HG02981 (cell line): ENCODE data around the gene SYT5.
"Not testable (repeated sequence)": the region's sequence is repeated elsewhere in the genome, so short reads cannot be mapped to it uniquely, and the experiment has no call there.

Experiments
- ATAC-seq: cut with Tn5 transposase; IDR thresholded peaks from one replicate; pipeline ENCODE4 v1.9.1; 2021; ENCODE audit warnings: mild to moderate bottlenecking, moderate library complexity; ENCODE audit not compliant: unreplicated experiment

SYT5 gene

DNA sequence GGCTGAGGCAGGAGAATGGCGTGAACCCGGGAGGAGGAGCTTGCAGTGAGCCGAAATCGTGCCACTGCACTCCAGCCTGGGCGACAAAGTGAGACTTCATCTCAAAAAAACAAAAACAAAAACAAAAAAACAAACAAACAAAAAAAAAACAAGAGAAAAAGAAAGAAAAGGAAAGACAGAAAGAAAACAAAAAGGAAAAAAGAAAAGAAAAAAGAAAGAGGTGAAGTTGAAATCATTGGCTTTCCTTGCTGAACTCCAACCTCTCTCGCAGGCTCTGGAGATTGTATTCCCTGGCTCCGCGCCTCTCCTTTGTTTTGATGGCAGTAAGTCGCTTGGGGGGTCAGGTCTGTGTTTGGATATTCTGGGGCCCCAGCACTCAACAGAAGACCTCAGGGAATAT lies 7.8 kb downstream of the SYT5 start:
- not testable (repeated sequence) for ATAC-seq

DNA sequence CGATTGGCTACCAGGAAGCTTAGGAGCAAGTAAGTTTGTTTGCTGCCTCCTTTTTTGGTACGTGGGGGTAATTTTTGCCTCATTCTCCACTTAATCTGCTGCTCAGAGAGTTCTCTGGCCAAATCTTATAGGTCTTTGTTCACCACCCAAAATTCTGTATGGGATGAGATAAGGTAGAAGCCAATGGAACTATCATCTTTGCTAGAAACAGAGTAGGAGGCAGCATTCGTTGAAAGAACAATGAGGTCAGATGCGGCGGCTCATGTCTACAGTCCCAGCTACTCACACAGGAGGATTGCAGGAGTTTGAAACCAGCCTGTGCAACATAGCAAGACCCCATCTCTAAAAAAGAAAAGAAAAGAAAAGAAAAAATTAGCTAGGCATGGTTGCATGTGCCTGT lies 8.6 kb downstream of the SYT5 start:
- ATAC-seq: no peak

DNA sequence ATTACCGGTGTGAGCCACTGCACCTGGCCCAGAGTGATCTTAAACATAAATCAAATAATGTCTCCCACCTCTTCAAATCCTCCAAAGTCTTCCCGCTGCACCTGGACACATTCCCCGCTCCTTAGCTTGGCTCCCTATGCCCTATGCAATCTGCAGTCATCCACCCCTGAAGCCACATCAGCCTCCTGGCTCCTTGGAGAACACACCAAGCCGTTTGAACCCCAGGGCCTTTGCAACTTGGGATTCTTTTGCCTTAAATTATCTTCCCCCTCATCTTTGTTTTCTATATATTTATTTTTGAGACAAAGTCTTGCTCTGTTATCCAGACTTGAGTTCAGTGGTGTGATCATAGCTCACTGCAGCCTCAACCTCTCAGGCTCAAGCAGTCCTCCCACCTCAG lies 11.0 kb downstream of the SYT5 start:
- no peak for ATAC-seq

DNA sequence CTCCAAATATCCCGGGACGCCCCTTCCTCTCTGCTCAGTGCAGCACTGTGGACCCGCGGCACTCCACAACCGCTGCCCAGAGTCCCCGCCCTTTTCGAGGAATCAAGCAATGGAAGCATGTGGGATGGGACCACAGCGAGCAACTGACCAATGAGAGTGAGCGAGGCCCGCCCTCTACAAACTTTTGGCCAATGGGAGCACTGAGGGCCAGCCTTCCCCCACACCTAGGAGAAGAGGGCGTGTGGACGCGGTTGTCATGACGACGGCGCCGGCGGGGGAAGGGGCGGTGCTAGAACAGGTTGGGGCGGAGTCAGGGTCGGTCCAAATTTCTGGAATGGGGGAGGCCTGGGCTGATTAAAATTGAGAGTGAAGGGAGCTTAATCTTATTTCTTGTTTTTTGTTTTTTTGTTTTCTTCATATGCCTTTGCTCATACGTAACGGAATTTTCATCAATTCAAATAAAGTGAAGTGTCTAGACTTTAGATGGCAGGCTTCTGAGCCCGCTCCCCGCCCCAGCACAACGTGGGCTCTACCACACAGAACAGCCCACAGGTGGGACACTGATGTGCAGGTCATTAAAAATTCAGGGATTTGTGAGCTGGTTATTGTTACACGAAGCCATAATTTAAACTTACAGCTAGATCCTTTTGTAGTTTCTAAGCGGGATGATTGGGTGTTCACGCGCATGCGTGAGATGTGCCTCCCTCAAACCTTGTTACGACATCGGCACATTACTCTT lies 13.4 kb downstream of the SYT5 start, which contains the start of gene DNAAF3:
DNAAF3 (minus strand) TSS at position 84 of the 739 bp plus-strand sequence. CDS start 200 bp downstream, outside the sequence.
- peak; percentile 65 for ATAC-seq

DNA sequence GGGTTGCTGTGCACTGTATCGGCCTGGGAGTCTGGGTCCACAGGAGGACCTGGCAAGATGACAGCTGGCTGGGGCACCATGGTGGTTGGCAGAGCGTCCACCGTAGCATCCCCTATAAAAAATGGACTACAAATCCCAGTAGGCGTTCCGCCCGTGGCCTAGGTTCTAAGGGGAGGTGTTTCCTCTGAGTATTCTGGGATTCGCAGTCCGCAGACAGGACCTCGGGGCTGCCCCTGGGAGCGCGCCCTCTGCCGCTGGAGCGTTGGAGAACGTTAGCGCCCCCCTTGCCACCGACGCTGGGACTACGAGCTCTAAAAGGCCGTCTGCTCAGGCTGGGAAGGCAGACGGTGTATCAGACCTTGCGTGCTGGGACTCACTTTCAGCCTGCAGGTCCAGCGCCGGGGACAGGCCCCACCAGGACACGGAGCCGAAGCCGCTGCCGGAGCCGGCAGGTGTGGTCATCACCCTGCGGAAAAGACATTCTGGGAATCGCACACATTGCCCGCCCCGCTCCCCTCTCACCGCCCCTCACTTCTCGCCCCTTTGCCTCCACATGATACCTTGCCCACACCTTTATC lies 14.0 kb downstream of the SYT5 start:
- ATAC-seq: no peak

DNA sequence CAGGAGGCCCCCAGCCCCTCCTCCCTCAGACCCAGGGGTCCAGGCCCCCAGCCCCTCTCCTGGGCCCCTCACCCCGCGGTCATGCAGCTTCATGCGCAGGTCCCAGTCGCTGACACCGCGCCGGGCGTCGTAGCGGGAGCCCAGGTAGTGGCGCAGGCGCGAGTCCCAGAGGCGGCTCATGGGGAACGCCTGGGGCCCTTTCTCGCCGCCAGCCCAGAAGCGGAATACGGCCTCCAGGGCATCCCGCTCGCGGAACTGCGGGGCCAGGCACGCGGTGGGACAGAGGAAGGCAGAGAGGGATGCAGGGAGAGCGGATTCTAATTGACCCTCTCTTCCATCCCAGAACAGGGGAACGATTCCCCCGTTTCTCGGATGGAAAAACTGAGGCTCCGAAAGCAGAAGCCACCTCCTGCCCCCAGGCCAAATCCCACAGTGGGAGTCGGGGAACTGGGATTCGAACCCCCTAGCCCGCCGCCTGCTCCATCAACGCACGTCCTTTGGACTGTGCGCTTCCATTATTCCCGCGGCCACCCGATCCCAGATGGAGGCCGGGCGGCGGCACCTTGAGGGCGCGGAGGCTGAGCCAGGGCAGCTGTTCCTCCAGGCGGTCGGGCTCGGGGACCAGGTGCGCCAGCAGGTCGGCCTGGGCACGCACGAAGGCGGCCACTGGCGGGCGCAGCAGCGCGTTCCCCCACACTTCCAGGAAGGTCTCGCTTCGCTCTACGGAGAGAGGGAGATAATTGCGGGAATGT lies 18.3 kb downstream of the SYT5 start:
- ATAC-seq: no peak

DNA sequence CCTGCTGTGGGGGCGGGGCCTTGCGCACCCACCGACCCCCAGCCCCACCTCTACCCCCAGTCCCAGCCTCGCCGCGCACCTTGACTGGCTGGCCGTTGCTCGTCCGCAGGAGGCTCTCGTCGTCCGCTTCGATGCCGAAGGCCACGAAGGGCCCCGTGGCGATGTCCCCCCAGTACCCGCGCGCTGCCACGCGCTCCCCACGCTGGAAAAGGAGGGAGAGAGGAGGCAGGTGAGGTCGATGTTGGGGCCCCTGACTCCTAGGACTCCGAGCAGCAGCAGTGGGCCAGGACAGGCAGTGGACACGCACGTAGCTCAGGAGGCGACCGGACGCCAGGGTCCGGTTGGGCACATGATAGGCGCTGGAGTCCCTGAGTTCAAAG lies 19.1 kb downstream of the SYT5 start:
- no peak for ATAC-seq

DNA sequence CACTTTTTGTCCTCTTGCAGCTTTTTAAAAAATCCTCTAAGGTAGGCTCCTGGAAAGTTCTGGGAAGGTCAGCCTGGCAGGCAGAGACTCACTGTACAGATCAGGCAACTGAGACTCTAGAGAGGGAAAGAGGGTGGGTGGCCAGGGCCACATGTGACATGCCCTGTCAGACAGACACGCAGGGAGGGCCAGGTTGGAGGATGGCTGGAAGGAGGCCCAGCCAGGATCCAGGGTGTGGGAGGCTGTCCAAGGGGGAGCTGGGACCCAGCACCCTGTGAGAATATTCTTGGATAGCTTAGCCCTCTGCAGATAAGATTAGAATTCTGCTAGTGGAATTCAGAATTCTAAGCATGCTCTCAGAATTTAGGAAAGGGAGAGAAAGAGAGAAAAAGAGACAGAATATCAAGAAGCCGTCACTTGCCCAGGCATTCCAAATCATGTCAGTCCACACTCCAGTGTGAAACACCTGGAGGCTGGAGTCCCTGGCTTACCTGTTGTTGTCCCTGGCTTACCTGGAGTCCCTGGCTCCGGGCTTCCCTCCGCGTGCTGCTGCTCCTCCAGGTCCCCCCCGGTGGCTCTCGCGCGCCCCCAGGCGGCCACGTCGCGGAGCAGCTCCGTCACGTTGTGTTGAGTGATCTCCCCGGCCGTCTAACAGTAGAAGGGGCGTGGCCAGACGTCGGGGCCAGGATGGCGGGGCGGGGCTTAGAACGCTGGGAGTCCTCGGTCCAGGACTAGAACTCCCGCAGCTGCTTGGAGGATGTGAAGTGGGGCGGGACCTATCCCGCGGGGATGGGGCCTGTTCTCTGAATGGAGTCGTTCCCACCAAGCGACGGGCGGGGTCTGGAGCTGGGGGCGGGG lies 19.7 kb downstream of the SYT5 start:
- no peak for ATAC-seq

DNA sequence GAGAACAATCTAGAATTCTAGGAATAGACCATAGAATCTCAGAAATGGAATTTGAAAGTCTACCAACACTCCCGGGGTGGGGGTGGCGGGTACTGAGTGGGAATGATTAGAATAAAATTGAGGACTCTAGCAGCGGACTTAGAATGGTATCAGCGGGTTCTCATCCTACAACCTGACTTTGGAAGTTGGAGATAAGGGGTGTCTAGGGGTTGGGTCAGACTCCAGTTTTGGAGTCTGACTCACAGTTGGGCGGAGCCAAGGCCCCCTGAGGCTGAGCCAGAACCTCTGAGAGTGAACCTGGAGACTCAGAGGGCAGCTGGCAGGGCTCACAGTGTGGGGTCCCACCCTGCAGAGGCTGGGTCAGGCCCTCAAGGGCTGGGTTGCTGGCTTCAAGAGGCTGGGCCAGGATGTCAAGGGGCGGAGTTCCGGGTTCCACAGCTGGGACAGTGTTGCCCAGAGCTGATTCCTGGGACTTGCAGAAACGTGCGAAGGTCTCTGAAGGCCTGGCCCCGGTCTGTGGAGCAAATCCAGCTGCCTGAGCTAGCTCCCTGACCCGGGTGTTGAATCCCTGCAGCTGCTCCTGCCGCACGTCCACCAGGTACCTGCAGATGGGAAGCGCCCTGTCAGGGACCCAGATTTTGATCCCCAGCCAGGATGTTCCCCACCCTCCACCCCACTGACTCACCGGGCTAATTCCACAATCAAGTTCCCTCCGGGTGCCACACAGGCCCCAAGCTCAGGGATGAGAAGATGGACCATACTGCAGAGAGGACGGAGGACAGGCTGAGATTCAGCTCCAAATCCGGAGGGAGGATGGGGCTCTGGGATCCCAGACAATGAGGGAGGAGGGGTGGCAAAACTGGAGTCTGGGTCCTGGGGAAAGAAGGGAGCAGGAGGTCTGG lies 21.0 kb downstream of the SYT5 start:
- ATAC-seq: no peak

DNA sequence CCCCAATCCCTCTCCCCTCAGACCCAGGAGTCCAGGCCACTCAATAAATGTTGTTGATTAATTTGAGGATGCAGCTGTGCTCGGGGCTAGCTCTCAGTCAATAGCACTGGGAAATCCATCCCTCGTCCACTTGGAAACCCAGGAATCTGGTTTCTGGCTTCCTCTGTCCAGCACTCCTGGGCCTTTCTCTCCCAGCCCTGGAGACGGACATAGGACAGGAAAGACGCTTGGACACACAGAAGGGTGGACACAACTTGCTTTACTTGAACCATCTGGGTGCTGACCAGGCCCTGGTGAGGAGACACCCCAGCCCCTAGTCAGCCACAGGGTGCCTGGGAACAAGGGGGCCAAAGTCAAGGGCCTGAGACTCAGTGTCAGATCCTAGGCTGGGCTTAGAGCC lies 21.7 kb downstream of the SYT5 start:
- no peak for ATAC-seq

DNA sequence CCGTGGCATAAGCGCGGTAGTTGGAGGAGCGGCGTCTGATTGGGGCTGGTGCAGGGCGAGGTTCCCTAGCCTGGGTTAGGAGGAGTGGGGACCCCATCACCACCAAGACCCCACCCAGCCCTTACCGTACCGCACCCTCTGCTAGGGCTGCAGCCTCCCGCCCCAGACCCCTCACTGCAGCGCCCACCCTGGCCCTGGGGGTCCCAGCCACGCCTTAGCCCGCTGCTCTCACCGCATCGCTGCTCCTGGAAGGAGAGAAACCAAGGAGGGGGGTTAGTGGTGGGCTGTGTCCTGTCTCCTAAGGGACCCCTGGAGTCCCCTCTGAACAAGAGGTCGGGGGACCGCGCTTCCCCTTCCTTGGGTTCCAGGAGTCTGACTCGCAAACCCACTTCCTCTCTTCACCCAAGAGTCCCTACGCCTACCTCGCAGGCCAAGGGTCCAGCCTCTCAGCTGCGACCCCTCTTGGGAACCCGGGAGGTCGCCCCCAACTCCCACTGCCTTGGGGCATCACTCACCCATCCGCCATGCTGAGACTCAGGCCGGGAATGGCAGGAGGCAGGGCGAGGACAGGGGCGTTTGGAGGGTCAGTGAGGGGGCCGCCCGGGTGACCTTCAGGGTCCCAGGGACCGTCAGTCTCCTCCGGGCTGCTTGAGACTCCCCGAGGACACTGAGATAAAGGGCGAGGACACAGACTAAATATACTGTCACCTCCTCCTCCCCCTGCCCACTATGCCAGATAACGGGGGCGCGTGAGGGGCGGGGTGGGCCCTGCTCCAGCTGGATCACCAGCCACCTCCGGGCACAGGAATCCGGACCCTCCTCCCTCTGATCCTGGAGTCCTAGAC lies 22.8 kb downstream of the SYT5 start, which contains the start of gene TNNI3:
TNNI3 (minus strand) TSS at position 669 of the 845 bp plus-strand sequence; CDS start at position 526, 143 bp downstream.
- no peak for ATAC-seq

DNA sequence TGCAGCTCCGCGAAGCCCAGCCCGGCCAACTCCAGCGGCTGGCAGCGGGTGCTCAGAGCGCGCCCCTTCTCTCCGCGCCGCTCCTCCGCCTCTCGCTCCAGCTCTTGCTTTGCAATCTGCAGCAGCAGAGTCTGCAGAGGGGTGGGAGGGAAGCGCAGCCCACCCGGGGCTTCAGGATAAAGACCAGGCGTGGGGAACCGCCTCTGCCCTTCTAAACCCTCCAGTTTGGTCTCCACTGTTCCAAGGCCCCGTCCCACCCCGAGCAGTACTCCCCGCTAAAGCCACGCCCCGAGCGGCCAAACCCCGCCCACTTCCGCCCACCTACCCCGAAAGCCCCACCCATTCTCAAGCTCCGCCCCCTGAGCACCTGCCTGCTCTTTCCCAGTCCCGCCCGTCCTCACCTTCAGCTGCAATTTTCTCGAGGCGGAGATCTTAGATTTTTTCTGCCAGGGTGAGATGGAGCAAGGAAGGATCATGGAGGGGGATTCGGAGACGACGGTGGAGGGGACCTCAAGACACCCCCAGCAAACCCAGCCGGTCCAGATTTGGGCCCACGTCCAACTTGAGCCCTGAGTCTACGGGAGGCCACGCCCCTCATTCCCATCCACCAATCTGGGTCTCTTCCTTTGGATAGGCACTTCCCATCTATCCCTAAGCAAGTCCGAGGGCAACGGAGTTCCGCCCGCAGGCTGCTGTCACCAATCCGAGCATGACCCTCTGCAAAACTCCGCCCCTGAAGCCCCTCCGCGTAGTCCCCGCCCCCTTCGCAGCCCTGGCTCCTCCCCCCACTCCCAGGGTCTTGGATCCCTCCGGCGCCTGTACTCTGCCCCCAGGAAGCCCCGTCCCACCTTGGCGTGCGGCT lies 23.7 kb downstream of the SYT5 start:
- ATAC-seq: no peak

DNA sequence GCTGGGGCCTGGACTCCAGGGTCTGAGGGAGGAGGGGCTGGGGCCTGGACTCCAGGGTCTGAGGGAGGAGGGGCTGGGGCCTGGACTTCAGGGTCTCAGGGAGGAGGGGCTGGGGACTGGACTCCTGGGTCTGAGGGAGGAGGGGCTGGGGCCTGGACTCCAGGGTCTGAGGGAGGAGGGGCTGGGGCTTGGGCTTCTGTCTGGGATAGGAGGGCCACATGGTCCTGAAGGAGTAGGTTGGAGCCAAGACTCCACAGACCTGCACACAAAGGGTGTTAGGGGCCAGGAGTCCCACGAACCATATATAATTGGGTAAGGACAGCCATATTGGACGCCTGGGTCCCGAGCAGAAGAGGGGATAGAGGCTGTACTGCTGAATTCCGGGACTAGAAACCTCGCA lies 24.3 kb downstream of the SYT5 start:
- ATAC-seq: not testable (repeated sequence)

DNA sequence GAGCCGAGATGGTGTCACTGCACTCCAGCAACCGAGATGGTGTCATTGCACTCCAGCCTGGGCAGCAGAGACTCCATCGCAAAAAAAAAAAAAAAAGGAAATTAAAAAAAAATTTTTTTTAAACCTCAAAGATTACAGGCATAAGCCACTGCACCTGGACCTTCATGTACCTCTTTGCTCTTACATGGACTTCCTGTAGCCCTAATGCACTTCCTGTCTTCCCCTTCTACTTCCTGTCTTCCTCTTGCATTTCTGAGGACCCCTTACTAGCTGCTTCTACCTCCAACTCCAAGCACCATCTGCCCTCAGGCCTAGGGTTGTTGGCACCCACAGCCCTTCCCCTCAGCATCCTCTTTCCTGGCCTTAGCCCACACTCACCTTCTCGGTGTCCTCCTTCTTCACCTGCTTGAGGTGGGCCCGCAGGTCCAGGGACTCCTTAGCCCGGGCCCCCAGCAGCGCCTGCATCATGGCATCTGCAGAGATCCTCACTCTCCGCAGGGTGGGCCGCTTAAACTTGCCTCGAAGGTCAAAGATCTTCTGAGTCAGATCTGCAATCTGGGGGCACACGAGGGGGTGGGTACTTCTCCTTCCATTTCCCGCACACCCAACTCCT lies 26.3 kb downstream of the SYT5 start:
- no peak for ATAC-seq

DNA sequence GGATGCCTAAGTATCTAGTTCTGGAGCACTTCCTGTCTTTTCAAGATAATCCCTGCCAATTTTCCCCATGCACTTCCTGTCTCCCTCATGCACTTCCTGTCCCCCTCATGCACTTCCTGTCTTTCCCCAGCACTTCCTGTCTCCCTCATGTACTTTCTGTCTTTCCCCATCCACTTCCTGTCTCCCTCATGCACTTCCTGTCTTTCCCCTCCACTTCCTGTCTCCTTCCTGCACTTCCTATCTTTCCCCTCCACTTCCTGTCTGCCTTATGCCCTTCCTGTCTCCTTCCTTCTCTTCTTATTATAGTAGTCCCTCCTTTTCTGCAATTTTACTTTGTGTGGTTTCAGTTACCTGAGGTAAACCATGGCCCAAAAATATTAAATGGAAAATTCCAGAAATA lies 28.1 kb downstream of the SYT5 start:
- ATAC-seq: no peak

DNA sequence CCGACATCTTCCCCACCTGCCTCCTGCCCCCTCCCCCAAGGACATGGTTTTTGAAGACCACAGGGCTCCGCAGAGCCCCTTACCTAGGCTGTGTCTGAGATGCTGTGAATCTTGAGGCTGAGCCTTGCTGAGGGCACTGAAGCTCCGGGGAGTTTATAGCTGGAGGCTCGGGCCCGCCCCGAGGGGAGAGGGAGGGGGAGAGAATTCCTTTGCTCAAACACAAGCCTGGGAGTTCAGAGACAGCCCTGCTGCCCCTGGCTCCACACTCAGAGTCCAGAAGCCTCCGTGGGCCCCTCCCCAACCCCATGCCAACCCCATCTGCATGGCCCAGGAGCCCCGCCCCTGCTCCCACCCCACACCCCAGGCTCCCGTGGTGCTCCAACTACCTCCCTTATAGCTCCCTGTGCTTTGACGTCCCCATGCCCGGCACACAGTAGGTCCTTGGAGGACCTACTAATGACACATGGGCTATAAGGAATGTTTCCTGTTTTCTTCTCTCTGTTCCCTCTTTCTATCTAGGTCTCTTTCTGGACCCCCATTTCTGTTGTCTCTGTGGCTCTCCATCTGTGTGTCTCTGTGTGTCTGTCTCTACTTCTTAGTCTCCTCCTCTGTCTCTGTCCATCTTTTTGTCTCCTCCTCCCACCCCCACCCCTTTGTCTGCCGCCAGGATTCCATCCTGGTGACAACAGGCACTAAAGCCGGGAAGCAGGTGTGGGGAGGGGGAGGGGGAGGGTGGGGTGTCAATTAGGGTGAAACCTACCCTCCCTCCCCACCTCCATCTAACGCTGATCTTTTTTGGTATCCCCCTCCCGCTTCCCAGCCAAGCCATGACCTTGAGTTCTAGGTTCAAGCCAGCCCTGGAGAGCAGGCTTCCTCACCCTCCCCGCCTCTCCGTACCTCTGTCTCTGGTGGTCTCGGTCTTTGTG lies 30.7 kb downstream of the SYT5 start, which contains the start of gene TNNT1:
TNNT1 (minus strand) TSS at position 129 of the 926 bp plus-strand sequence. CDS start 2,049 bp downstream, outside the sequence.
- ATAC-seq: no peak
